ENCODE measurements around the gene DDX1. TPM values are rescaled to one million over a fixed set of nuclear protein-coding genes. Genes with fewer than 3 reads are reported as not detected.

Gene DDX1
- total RNA-seq, 1 donor from 2014 or later: 89.9 TPM

DNA sequence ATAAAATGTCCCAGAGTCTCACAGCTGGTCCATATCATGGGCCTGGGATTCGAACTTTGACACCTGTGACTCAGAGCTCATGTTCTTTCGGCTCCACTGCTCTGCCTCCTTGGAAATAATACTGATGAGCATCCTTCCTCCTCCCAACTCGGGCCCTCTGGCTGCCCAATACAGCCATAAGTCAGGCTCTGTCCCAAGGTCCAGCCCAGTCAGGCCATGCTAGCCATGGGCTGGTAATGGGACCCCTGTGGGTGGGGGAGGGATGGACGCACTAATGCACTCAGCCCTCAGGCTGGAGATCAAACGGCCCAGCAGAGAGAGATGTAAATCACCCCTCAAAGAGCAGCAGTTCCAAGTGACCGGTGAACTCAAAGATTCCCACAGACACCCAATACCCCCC lies 61.1 kb downstream of the DDX1 start:
- Mint-ChIP-seq H3K9me3 (ENCODE audit: low read depth) (no peaks in the 10 kb centered on the region), H3K36me3 (ENCODE audit: low read depth) (no peaks in the 10 kb centered on the region), H3K4me3 (ENCODE audit: unreplicated experiment) (no peak overlapping the region), H3K27ac (ENCODE audit: unreplicated experiment) (no peak overlapping the region), H3K27me3 (ENCODE audit: low read depth) (peaks cover 32% of the 10 kb centered on the region), H3K4me1 (ENCODE audit: low read depth) (no peaks in the 10 kb centered on the region)
- TF ChIP-seq CTCF (IDR thresholded peaks at IDR 0.05): no peak
- no peak for DNase-seq (ENCODE audit: low spot score)

DNA sequence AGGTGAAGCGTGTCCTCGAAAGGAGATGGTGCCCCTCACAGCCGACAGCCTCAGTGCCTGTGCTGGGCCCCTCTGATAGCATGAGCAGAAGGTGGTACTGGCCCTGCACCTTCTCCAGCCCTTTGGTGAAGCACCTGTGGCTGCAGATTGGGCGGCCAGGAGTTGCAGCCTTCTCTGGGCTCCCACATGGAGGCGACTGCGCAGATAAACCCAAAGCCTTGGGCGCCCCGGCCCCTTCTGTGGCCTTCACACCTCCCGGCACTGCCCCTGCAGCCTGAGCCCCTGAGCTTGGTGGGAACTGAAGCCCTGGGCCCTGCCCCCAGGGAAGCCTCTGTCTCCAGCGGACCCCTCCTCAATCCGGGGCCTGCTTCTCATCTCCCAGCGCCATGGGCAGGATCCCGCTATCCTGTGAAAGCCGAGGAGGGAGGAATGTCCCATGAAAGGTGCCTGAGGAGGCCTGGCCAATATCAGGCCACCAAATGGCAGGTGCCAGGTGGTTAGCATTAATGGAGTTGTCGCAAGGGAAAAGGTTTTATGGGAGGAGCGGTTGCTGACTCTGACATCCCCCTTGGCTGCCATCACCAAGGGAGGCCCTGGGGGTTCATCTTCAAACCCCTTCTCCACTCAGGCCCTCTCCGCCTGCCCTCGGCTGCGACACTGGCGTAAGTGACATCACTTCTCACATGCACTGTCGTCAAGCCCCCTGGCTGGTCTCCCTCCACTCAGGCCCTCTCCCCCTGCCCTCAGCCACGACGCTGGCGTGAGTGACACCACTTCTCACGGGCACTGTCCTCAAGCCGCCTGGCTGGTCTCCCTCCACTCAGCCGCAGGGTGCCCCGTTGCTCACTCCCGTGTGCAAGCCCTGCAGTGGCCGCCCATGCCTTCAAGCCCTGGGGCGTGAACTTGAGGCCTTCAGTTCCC lies 62.4 kb downstream of the DDX1 start:
- Mint-ChIP-seq H3K4me1 (ENCODE audit: low read depth) (no peaks in the 10 kb centered on the region), H3K4me3 (ENCODE audit: unreplicated experiment) (no peak overlapping the region), H3K27me3 (ENCODE audit: low read depth) (peaks cover 35% of the 10 kb centered on the region), H3K9me3 (ENCODE audit: low read depth) (peaks cover 5% of the 10 kb centered on the region), H3K36me3 (ENCODE audit: low read depth) (peaks cover 4% of the 10 kb centered on the region), H3K27ac (ENCODE audit: unreplicated experiment) (no peak overlapping the region)
- TF ChIP-seq CTCF (IDR thresholded peaks at IDR 0.05): no peak
- DNase-seq (ENCODE audit: low spot score): no peak

DNA sequence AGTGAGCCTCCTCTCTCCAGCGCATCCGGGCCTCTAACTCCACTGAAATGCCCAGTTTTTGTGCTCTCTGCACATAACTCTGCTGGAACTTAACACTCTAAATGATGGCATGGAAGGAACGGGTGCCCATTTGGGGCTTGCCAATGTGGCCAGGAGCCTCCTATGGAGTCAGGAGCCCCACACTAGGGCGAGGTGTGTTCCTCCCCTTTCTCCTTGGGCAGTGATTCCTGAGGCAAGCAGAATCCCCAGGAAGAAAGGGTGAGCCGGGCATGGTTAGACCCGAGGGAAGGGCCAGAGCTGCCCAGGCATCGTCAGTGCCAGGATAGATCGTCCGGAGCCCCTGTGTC lies 63.0 kb downstream of the DDX1 start:
- H3K36me3 Mint-ChIP-seq (ENCODE audit: low read depth): peaks cover 4% of the 10 kb centered on the region
- H3K27me3 Mint-ChIP-seq (ENCODE audit: low read depth): peaks cover 36% of the 10 kb centered on the region
- H3K4me1 Mint-ChIP-seq (ENCODE audit: low read depth): no peaks in the 10 kb centered on the region
- DNase-seq (ENCODE audit: low spot score): no peak
- H3K9me3 Mint-ChIP-seq (ENCODE audit: low read depth): peaks cover 6% of the 10 kb centered on the region
- H3K27ac Mint-ChIP-seq (ENCODE audit: unreplicated experiment): no peak overlapping the region
- H3K4me3 Mint-ChIP-seq (ENCODE audit: unreplicated experiment): no peak overlapping the region
- no peak for TF ChIP-seq CTCF (IDR thresholded peaks at IDR 0.05)

- no peak for DNase-seq (ENCODE audit: low spot score)
- Mint-ChIP-seq H3K27ac (ENCODE audit: unreplicated experiment) (no peak overlapping the region), H3K4me1 (ENCODE audit: low read depth) (no peaks in the 10 kb centered on the region), H3K9me3 (ENCODE audit: low read depth) (peaks cover 6% of the 10 kb centered on the region), H3K27me3 (ENCODE audit: low read depth) (peaks cover 30% of the 10 kb centered on the region), H3K36me3 (ENCODE audit: low read depth) (peaks cover 4% of the 10 kb centered on the region), H3K4me3 (ENCODE audit: unreplicated experiment) (no peak overlapping the region)
- no peak for TF ChIP-seq CTCF (IDR thresholded peaks at IDR 0.05)
These were observed 63.6 kb downstream of the DDX1 start for GRCh38 chr2:15655123-15655887.

- no peak for DNase-seq (ENCODE audit: low spot score)
- Mint-ChIP-seq H3K27me3 (ENCODE audit: low read depth) (peaks cover 22% of the 10 kb centered on the region), H3K4me3 (ENCODE audit: unreplicated experiment) (no peak overlapping the region), H3K36me3 (ENCODE audit: low read depth) (peaks cover 4% of the 10 kb centered on the region), H3K4me1 (ENCODE audit: low read depth) (no peaks in the 10 kb centered on the region), H3K9me3 (ENCODE audit: low read depth) (peaks cover 6% of the 10 kb centered on the region), H3K27ac (ENCODE audit: unreplicated experiment) (no peak overlapping the region)
- no peak for TF ChIP-seq CTCF (IDR thresholded peaks at IDR 0.05)
These were observed 64.4 kb downstream of the DDX1 start for GRCh38 chr2:15656090-15656489.

Data from chondrocyte (in vitro differentiated cells).